ENCODE measurements around the gene FADS1. TPM values are rescaled to one million over a fixed set of nuclear protein-coding genes. Genes with fewer than 3 reads are reported as not detected.

The FADS1 gene
- total RNA-seq, 3 donors from 2014 or later: 8.8 to 112 (median 15.1) TPM

DNA sequence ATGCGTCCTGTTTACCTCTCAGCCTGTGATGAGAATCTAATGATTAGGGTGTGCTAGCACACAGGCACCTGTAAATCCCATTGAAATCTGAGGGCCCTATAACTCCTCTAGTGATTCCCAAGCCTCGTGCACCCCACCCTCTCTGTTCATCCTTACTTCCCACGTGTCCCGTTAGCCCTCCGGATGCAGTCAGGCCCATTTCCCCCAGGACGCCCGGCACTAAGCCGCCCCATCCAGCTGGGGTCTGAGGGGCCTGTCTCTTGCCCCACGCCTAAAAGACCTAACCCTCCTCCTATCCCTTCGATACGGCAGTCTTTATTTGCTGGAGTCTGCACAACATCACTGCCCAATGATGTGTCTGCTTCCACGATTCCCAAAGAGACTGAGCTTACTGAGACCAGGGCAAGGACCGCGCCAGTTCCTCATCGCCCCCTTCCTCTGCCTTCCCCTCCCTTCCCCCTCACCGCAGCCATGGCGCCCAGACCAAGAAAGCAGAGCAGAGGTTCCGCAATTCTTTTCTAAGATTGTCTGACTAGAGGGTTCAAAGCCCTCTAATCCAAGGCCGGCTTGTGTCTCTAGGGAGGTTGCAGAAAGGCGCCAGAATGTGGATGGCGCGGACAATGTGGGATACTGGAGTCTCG lies 10.2 kb upstream of the FADS1 start:
- no peaks in the 10 kb centered on the region for H3K27me3 ChIP-seq
- DNase-seq (ENCODE audit: low spot score in 2 of 2): no peak
- peak overlapping the region; percentile 56 to 59 (median 56) for H3K4me3 ChIP-seq
- intact Hi-C loops (cut with DNase I; ENCODE audit: low total_unique reads): no loop called here
- H3K27ac ChIP-seq: peak overlapping the region; percentile 17 to 35
- H3K9me3 ChIP-seq: no peaks in the 10 kb centered on the region
- peaks cover 0 to 5% of the 10 kb centered on the region in 2 donors for H3K4me1 ChIP-seq
- no peaks in the 10 kb centered on the region for H3K36me3 ChIP-seq
- TF ChIP-seq POLR2AphosphoS5 (IDR thresholded peaks at IDR 0.05) (no peak), POLR2A (IDR thresholded peaks at IDR 0.05) (no peak)
- TF ChIP-seq, protein P1, sequence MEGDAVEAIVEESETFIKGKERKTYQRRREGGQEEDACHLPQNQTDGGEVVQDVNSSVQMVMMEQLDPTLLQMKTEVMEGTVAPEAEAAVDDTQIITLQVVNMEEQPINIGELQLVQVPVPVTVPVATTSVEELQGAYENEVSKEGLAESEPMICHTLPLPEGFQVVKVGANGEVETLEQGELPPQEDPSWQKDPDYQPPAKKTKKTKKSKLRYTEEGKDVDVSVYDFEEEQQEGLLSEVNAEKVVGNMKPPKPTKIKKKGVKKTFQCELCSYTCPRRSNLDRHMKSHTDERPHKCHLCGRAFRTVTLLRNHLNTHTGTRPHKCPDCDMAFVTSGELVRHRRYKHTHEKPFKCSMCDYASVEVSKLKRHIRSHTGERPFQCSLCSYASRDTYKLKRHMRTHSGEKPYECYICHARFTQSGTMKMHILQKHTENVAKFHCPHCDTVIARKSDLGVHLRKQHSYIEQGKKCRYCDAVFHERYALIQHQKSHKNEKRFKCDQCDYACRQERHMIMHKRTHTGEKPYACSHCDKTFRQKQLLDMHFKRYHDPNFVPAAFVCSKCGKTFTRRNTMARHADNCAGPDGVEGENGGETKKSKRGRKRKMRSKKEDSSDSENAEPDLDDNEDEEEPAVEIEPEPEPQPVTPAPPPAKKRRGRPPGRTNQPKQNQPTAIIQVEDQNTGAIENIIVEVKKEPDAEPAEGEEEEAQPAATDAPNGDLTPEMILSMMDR (IDR thresholded peaks at IDR 0.05): no peak

DNA sequence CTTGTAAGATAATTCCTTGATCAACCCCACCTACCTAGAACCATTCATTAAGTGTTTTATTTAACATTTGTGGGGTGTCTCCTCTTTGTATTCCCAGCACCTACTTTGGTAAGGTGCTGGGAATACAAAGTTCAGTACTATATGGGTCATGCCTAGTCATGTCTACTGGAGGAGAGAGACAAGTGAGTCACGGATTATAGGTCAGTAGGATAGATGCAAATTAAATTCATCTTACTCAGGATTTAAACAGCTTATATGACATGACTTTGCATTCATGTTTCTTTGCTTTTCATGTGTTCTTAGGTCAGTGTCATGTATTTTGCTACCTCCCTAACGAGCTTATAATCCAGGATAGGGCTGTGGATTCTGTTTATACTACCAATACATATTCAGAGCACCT lies 3.4 kb upstream of the FADS1 start:
- Histone ChIP-seq H3K27me3 (no peaks in the 10 kb centered on the region), H3K9me3 (no peaks in the 10 kb centered on the region), H3K27ac (no peak overlapping the region), H3K4me3 (no peak overlapping the region), H3K36me3 (no peaks in the 10 kb centered on the region), H3K4me1 (peaks cover 0 to 6% of the 10 kb centered on the region in 2 donors)
- intact Hi-C loops (cut with DNase I; ENCODE audit: low total_unique reads): no loop called here
- DNase-seq (ENCODE audit: low spot score in 2 of 2): no peak
- TF ChIP-seq POLR2A (IDR thresholded peaks at IDR 0.05): no peak

DNA sequence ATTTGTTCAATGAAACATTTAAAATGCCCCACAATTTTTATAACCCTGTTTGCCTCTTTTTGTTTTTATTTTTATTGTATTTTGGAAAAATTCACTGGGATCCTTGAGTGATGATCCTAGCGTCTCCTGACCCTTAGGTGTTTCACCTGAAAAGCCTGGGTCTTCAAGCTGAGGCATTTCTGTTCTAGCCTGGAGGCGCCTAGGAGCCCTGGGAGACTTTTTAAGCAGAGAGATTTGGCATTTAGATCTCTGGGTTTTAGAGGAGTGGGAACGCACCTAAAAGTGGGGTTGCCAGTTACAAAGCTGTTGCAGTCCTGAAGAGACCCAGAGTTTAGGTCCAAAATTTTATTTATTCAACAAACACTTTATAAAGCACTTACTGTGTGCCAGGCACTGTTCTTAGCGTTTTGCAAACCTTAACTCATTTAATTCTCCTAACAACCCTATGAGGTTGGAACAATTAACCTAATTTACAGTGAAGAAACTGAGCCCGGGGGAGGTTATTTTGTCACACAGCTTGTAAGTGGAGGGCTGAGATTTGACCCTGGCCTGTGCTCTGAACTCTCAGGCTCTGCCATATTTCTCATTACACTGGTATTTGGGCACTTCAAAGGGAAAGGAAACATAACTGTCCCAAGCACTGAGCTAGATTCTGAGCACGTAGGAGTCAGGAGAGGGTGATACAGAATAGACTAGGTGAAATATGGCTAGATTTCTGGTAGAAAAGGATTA lies 834 bp upstream of the FADS1 start:
- Histone ChIP-seq H3K36me3 (no peaks in the 10 kb centered on the region), H3K4me3 (peak overlapping the region; percentile 67 to 92 (median 69)), H3K4me1 (peaks cover 0 to 6% of the 10 kb centered on the region in 2 donors), H3K9me3 (no peaks in the 10 kb centered on the region), H3K27me3 (no peaks in the 10 kb centered on the region), H3K27ac (peak overlapping the region in 1 of 2 donors; percentile 78)
- TF ChIP-seq POLR2AphosphoS5 (IDR thresholded peaks at IDR 0.05) (no peak), POLR2A (IDR thresholded peaks at IDR 0.05) (no peak)
- TF ChIP-seq, protein P1 (IDR thresholded peaks at IDR 0.05): no peak
- intact Hi-C loops (cut with DNase I; ENCODE audit: low total_unique reads): loop anchor here (2.0 to 10.0 kb wide), 3 partner anchors 67 to 860 kb away; partner anchors contain the start of gene UBXN1
- no peak for DNase-seq (ENCODE audit: low spot score in 2 of 2)

DNA sequence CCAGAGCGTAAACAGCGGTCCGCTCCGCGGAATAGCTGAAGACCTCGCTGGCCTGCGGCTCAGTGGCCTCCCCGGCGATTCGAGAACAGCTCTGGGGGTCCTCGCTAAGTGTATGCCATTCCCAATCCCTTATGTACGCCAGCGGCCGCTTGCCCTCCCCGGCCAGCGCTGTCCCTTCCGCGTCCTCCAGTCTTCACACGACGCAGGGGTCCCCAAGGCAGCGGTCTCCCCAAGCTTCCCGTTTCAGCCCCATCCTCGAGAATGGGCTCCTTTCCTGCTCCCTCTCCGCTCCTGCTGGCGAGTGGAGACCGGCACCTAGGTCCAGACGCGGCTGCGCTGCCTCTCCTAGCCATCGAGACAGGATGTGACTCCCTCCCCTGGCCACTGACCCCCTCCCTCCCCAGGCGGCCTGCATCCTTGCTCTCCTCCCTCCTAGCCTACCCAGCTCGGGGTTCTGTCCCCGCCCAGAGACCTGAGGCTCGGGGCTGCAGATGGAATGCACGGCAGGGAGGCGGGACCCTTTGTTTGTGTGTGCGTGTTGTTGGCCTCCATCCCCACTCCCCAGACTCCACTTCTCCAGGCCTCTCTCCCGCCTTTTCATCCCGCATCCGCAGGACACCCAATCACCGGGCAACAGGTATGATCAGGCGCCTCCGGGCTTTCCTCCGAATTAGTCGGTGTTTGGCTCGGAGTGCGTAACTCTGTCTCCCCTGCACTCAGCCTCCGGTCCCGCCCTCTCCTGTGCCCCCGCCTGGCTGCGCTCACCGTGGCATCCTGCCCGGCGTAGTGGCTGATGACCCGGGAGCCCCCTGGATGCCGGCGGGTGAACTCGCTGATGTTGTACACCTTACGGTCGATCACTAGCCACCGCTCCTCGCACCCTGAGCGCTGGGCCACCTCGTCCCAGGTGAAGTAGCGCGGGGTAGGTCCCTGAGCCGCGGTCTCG lies 740 bp downstream of the FADS1 start:
- H3K27ac ChIP-seq: peak overlapping the region; percentile 78 to 98
- TF ChIP-seq POLR2A (IDR thresholded peaks at IDR 0.05) (peak; percentile 11), POLR2AphosphoS5 (IDR thresholded peaks at IDR 0.05) (no peak)
- TF ChIP-seq, protein P1 (IDR thresholded peaks at IDR 0.05): no peak
- no peaks in the 10 kb centered on the region for H3K27me3 ChIP-seq
- no peaks in the 10 kb centered on the region for H3K36me3 ChIP-seq
- H3K4me3 ChIP-seq: peak overlapping the region; percentile 67 to 92 (median 69)
- intact Hi-C loops (cut with DNase I; ENCODE audit: low total_unique reads): loop anchor here (2.0 to 10.0 kb wide), 3 partner anchors 69 to 861 kb away; partner anchors contain the start of gene UBXN1
- no peaks in the 10 kb centered on the region for H3K9me3 ChIP-seq
- peaks cover 0 to 6% of the 10 kb centered on the region in 2 donors for H3K4me1 ChIP-seq
- DNase-seq (ENCODE audit: low spot score in 2 of 2): peak in 1 of 2 donors; percentile 32
